HuH-7 (cell line): ENCODE results near the gene STXBP6.
"Not testable (repeated sequence)": the region's sequence is repeated elsewhere in the genome, so short reads cannot be mapped to it uniquely, and the experiment has no call there.

ENCODE experiments used
- DNase-seq: peaks from one replicate; pipeline ENCODE4 v3.0.0; 2011; ENCODE audit warnings: low spot score

STXBP6 gene

DNA sequence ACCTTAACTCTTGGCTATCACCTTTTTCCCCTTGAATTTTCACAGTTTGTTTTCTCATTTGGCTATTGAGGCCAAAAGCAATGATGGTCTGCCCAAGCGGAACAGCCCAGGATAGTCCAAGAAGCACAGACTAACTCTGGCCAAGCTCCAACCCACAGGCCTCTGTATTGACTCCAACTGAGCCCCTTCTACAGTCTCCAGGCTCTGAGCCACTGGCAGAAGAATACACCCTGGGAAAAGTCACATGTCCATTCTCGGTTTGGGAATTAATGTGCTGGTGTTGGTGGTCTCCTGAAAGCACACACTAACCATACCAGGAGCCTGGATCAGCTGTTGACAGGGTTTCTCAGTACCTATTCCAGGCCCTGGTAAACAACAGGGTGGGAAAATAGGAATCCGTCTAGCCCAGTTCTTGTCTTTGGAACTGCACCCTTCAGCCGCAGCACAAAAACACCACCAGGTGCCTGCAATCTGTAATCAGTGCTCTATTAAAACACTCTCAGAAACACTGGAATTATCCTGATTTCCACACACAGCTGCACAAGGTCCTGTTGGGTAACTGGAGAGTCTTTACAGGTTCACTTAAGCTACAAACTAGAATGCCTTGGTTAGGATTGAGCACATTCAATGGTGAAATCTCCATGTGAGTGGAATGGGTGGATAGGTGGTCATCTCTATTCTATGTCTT is 63.6 kb downstream of the STXBP6 start:
- no peak for DNase-seq

DNA sequence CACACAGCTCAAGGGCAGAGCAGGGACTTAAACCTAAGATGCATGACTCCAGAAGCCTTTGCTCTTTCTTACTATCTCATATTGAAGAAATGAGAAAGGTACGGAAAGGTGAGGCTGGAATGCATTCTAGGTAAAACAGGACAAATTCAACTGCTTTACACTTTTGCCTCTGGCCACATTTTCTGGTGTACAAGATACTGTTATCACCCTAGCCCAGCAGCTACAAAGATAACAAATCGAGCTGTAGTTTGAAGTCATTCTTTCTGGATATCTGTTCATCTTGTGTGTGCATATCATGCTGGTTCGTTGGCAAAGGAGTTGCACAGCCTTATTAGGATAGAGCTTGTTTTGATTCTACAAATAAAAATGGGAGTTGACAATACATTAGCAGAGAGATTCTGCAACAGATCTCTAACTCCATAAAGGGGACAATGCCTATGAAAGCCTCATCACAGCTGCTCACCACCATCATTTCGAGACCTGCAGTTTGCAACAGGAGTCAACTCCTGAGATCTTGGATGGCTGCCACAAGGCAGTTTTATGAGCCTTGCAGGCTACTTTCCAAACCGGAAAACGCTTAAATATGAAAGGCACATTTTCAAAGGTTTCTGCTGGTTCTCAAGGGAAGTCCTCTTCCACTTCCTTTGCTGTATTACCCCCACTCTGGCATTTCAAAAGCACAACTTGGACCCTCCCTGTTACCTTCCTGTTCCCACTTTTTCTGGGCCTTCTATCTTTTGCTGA is 64.9 kb downstream of the STXBP6 start:
- no peak for DNase-seq

DNA sequence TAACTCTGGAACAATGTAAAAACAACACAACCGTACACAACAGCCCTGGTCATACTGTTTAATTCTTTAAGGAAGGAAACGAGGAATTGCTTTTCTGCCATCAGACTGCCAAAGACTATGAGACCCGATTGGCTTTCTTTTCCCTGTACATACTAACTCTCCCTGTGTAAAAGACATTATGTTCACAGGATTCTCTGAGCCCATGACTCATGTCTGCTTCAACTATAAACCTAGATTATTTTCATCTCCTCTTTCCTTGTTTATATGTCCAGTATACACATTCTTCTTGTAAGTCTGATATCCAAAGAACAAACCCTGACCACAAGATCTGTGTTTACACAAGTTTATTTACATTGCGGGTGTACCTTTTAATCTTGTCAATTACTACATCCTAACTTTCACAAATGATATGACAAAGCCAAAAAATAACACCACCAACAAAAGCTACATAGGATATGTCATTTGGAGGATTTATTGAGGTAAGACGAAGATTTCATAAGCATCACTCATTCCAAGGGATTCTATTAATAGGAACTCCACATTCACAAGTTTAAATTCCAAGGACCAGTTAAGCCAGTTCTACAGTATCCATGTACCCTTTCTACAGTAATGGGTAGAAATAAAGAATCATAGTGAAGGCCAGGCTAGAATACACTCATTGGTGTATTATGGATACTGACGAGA is 67.3 kb downstream of the STXBP6 start:
- DNase-seq: peak; percentile 10

DNA sequence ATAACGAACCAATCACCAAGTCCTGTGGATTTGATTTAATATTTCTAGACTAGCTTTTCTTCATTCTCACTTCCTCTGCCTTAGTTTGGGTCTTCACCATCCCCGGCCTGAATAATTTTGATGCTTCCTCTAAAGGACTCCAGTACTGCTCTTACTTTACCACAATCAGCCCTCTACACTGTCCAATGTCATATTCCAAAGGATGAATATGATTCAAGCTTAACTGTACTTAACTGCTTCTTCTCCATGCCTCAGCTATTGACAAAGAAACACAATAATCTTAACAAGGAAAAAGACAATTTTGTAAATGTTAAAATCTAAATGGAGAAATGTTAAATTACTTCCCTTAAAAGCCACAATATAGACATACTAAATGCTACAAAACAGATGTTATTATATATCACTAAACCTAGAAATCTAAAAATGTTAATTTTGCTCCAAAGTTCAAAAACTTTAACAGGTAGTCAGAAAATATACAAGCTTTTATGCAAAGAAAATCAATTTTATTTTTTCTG is 70.2 kb downstream of the STXBP6 start:
- DNase-seq: no peak

DNA sequence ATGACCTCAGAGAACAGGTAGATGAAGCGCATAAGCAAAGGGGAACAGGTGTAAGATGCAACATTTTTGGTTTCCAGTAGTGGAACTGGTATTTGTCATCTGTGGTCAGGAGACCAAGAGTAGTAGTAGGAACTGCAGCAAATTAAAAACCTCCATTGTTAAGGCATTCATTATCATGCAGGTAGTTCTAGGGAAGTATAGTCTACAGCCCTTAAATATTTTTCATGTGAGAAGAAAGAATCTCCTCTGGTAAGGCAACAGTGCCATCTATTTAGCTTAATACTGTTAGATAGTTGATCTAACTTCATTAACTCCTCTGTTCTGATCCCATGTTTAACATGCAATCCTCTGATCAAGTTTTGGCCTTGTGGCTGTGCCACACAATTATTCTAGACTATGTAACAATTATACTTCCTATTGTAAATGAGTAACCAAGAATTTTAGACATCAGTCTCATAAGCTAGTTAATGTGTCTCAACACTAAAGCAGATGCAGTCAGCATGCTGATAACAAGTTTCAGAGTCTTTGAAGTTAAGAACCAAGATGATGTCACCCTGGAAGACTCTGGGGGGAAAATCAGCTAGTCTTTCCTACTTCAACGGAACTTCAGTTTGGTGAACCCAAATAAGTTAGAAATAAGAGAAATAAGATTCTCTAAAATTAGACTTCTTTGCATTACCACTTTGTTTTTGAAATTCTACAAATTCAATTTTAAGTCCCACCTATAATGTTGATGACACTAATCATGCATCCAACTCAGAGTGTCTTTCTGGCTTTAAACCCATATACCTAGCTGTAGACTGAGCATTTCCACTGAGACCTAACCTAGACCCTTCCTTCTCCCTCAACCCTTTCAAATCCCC is 70.9 kb downstream of the STXBP6 start:
- DNase-seq: peak; percentile 14

DNA sequence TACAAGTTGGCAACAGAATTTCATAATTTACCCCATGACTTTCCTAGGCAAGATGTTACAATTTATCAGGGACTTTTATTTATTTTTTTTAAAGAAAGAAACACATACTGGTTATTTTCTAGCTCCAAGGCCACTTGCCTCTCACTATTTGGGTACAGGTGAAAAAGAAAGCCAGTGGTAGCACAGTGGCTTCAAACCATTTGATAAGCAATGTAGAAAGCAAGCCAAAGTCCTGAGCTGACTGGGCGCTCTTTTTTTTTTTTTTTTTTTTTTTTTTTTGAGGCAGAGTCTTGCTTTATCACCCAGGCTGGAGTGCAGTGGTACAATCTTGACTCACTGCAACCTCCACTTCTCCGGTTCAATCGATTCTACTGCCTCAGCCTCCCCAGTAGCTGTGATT is 73.3 kb downstream of the STXBP6 start:
- DNase-seq: no peak

DNA sequence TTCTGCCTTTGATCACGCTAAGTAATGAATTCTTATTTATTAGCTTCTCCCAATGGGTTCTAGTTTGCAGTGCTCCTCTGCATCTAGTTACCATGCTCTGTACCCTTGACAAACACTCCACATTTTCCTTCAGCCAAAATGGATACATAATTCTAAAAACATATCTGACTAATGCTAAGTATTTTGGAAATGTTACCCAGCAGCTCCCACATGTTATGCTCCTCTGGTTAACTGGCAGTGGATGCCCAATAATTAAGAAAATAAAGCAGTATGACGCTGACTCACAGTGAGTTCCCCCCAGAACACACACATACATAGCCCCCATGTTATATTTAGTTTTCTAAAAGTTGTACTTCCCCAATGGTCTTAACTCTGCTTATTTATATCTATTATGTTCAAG is 74.6 kb downstream of the STXBP6 start:
- no peak for DNase-seq

DNA sequence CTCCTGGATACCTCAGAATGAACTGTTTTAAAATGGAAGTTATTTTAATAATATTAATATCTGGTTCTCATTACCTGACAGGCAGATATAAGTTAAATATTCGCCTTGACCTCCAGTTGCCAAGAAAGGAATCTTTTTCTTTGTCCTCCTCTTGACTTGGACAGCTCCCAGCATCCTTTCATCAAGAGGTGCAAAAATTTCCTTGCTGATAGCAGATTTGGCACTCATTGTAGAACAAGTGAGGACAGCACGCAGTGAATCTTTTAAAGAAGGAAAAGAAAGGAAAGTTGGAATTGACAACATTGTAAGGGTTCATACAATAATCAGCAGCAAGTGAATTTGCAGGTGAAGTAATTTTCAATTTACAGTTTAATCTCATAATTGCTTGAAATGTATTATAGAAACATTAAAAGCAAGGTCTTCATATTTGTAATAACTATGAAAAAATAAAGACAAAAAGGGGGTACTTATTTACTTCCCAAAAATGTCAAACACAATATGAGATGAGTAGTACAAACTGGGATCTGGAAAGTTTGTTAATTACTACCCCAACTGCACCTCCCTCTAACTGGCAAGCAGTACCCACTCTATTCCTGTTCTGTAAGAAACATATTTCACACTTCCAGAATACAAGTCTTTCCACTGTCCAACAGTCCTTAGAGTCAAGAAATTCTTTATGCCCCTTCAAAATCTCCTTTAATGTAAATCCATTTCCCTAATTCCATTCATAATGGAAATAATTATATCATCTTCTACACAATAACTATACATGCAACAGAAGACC is 75.2 kb downstream of the STXBP6 start:
- no peak for DNase-seq

DNA sequence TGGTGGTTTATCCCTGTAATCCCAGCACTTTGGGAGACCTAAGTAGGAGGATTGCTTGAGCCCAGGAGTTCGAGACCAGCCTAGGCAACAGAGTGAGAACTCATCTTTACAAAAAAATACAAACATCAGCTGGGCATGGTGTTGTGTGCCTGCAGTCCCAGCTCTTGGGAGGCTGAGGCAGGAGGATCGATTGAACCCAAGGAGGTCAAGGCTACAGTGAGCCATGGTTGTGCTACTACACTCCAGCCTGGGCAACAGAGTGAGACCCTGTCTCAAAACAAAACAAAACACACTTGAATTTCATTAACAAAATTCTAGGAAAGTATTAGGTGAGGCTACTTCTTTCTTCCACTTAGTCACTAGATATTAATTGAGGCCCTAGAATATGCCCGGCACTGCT is 77.1 kb downstream of the STXBP6 start:
- DNase-seq: no peak

DNA sequence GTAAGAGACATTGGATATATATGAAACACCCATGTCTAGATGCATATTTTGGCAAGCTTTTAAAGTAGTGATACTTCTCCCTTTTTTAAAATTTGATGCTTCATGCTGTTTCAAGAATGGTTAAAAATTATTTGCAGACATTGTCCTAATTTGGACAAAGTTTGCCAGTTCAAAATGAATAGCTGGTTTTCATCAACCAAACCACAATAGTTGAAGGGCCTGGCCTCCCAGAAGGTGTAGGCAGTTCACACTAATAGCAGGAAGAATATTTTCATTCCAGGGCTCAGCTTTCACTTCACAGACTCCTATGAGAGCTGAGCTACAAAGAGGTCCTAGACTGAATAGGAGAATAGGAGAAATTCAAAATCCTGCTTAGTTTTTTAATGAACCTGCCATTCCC is 78.7 kb downstream of the STXBP6 start:
- DNase-seq: no peak

DNA sequence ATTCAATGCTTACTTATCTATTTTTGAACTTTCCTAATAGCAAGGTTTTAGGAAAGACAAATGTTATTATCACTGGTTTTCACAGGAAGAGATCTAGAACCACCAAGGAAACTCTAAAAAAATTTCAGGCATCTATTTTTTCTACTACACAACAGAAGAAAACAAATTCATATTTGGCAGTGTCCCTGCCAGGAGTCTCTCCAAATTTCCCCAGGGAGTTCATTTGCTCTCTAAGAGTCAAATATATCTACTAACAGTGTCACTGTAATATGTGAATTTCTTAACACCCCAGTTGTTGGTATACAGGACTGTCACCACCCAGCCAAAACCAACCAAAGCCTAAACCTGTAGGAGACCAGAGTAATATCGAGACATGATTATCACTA is 83.4 kb downstream of the STXBP6 start:
- no peak for DNase-seq

DNA sequence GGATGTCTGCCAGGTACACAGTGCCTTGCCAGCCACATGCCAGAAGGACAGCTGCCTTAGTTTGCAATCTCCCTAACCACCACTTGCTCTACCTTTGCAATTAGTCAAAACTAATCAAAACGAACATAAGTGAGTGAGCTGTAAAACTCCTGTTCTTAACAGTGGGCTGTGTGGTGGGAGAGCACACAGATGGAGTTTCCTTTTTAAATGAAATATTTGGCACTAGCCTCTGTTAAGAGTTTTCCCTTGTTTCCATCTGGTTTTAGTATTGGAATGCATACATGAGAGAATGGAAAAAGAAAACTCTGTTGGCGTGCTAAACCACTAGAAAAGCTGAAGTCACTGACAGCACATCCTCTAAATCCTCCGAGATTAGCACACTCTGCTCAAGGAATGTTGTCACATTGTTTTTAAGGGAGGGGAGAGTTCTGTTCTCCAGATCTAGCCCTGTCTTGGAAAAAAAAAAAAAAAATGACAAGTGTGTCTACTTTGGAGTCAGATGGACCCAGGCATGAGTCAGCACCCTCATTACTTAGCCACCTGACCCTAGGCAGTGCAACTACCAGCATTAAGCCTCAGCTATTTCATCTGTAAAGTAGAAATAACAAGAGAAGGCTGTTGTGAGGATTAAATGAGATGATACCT is 83.9 kb downstream of the STXBP6 start:
- DNase-seq: no peak

DNA sequence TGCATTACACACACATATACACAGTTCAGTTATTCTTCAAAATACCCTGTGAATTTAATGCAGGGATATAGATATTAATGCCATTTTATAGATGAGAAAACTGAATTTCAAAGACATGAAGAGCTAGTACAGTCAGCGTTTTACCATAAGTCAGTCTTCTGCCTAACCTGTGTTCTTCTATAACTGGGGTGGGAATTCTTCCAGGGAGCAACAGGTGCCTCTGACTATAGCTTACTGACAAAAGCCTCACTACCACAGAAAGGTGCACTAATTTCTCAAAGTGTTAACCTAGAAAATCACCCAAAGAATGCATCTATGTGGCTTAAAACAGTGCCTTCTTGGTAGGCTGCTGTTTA is 84.4 kb downstream of the STXBP6 start:
- no peak for DNase-seq

DNA sequence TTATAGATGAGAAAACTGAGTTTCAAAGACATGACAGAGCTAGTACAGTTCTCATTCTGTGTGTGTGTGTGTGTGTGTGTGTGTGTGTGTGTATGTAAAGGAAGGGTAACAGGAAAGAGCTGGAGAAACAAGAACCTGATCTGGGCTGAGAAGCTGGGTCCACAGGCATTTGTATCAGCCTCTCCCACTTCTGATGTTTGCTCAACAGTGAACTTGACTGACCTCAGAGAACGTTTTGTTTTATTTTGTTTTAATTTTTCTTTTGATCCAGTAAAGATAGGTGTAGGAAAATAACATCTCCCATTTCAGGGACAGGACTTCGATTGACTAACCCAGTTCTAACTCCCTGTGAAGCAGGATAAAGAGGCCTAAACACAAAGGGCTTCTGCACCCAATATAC is 85.4 kb downstream of the STXBP6 start:
- DNase-seq: no peak

DNA sequence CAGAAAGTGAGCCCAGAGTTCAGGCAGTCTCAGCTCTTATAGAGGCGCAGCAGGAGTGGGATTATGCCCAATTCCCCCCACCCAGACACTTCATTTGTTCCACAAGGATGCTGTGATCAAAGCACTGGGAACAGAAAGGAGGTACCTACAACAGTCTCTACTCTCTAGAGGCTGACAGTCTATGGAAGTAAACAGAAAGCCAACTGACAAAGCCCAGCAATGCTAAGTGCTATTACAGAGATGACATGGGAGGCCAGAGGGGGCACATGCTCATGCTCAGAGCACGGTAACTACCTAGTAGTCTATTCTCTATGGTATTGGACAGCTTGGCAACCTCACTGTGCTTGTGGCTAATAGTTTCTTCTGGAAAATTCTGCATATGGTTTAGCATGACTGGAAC is 85.9 kb downstream of the STXBP6 start:
- no peak for DNase-seq

DNA sequence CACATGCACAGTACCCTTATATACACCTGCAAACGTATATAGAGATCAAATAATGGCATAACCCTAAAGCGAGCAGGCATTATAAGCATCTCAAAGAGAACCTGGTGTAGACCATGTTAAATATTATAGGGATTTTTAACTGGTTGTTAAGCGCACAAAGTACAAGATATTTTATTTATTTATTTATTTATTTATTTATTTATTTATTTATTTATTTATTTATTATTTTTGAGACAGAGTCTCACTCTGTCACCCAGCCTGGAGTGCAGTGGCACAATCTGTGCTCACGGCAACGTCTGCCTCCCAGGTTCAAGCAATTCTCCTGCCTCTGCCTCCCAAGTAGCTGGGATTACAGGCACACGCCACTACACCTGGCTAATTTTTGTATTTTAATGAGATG is 87.8 kb downstream of the STXBP6 start:
- DNase-seq: not testable (repeated sequence)

DNA sequence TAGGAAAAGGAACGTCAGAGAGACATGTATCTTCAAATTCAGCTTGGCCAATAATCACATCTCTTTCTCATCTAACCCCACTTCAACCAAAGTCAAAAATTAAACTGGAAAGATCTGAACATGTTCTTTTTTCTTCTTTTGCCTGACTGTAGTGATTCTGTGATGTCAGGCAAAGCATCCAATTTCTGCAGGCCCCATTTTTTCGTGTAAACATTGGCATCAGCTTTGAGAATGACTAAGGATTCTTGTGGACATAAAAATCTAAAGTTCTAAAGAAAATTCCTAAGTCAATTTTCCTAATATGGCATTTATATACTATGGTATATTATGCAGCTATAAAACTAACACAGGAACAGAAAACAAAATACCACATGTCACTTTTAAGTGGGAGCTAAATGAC is 89.1 kb downstream of the STXBP6 start:
- DNase-seq: no peak

DNA sequence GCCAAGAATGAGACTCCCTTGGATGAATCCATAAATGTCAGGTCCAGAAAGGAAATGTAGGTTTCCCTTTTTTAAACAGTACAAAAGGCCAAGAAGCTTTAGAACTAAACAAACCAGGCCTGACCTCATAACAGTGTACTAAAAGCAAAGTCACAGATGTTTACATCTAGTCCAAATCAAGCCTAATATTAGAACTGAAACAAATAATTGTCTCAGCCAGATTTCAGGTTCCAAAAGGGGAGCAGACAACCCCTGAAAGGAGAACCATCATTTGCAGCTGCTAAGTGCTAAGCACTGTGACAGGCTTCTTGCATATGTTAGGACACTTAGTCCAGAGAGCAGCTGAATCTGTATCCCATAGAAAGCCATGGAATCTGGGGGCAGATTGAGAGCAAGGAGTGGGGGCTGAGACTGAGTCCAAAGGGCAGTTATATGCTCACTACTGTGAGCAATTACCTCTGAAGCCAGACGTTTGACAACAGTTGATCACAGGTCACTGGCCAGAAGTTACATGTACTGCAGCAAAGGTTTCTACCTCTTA is 90.1 kb downstream of the STXBP6 start:
- DNase-seq: peak; percentile 45

DNA sequence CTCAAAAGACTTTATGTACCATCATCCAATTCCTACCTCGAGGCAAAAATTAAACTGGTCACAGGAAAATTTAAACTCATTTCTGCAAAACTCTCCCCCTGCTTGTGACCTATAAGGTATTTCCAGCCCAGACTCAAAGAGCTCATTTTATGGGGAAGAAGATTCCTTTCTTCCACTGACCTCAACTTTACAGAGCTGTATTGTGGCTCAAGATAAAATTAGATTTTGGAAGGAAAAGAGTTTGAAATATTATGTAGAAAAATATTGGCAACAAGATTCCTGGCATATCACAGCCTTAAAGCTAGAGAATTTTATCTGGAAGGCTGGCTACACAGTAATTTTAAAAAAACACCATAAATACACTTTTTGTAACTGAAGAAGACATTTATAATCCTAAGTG is 91.7 kb downstream of the STXBP6 start:
- DNase-seq: no peak

DNA sequence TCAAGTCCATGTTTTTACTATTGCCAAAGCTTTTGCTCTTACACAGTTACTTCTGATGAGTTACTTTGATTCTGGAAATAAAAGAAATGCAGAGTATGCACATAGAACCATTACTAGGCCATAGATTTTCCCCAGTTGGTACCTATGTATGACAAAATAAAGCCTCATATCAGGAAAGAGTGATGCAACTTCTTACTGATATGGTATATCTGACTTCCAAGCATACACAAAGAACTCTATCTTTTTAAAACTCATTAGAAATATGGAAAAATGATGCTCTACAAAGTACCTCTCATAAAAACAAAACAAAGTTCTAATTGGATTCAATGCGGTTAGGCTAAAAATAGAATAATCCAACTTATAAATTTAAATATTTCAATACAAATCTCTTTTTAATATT is 92.1 kb downstream of the STXBP6 start:
- no peak for DNase-seq

DNA sequence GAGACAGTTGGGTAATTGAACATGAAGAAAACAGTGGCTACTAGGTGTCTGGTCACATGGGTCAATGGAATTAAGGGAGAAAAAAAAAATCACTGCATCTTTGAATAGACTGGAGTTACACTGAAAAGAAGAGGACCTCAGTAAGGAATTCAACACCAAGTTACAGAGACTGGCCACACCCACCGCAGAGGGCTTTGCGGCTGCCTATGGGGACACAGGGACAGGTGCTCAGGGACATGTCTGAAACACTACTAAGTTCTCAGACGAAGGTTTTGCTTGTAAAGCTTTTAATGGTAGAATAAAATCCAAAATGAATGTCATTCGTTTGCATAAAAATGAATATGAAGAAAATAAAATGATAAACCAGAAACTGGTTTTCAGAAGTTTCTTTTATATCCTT is 93.8 kb downstream of the STXBP6 start:
- DNase-seq: no peak
